H9 (cell line): ENCODE results near the gene TGFA. TPM values are rescaled to one million over a fixed set of nuclear protein-coding genes. Genes with fewer than 3 reads are reported as not detected.

Source experiments
- DNase-seq: peaks from one replicate; pipeline ENCODE4 v3.0.0-alpha.2; 2017
- H2AFZ ChIP-seq: one replicate; pipeline ENCODE4 v1.6.1; 2013; ENCODE audit warnings: mild to moderate bottlenecking, low read length, control low read depth, moderate library complexity
- H2AK5ac ChIP-seq: 2 replicates; pipeline ENCODE4 v1.6.1; 2013; ENCODE audit warnings: low read length, control low read depth, mixed read lengths; ENCODE audit not compliant: insufficient read length
- H2BK120ac ChIP-seq: one replicate; pipeline ENCODE4 v1.6.1; 2013; ENCODE audit warnings: low read depth, mild to moderate bottlenecking, low read length, control low read depth, inconsistent platforms; ENCODE audit not compliant: poor library complexity, severe bottlenecking
- H2BK12ac ChIP-seq: 2 replicates; pipeline ENCODE4 v1.6.1; 2013; ENCODE audit warnings: low read length, control low read depth, mixed read lengths, low read depth; ENCODE audit not compliant: insufficient read length
- H2BK15ac ChIP-seq: 2 replicates; pipeline ENCODE4 v1.6.1; 2013; ENCODE audit warnings: low read depth, low read length, control low read depth
- H2BK20ac ChIP-seq: one replicate; pipeline ENCODE4 v1.6.1; 2013; ENCODE audit warnings: low read depth, mild to moderate bottlenecking, low read length, control low read depth, inconsistent platforms; ENCODE audit not compliant: poor library complexity, severe bottlenecking
- H2BK5ac ChIP-seq: 2 replicates; pipeline ENCODE4 v1.6.1; 2013; ENCODE audit warnings: low read length, control low read depth, mixed read lengths; ENCODE audit not compliant: insufficient read length
- H3K14ac ChIP-seq: 2 replicates; pipeline ENCODE4 v1.6.1; 2013; ENCODE audit warnings: low read length, control low read depth; ENCODE audit not compliant: insufficient read depth
- H3K18ac ChIP-seq: 2 replicates; pipeline ENCODE4 v1.6.1; 2013; ENCODE audit warnings: low read depth, mild to moderate bottlenecking, mixed read lengths, low read length, control low read depth; ENCODE audit not compliant: insufficient read length
- H3K23ac ChIP-seq: 2 replicates; pipeline ENCODE4 v1.6.1; 2013; ENCODE audit warnings: low read length, control low read depth, mixed read lengths, low read depth; ENCODE audit not compliant: insufficient read length
- H3K23me2 ChIP-seq: 2 replicates; pipeline ENCODE4 v1.6.1; 2013; ENCODE audit warnings: low read depth, mild to moderate bottlenecking, mixed read lengths, low read length, control low read depth; ENCODE audit not compliant: insufficient read length, poor library complexity, severe bottlenecking
- H3K27ac ChIP-seq: 2 replicates; pipeline ENCODE4 v1.5.1; 2013; ENCODE audit warnings: low read length, control low read depth, mixed read lengths, low read depth; ENCODE audit not compliant: insufficient read length
- H3K27me3 ChIP-seq: 2 replicates; pipeline ENCODE4 v1.6.1; 2013; ENCODE audit warnings: low read length, control low read depth, inconsistent platforms; ENCODE audit not compliant: insufficient read depth
- H3K4ac ChIP-seq: 2 replicates; pipeline ENCODE4 v1.6.1; 2013; ENCODE audit warnings: low read depth, mild to moderate bottlenecking, control low read depth, inconsistent platforms, low read length, moderate library complexity
- H3K4me1 ChIP-seq: 2 replicates; pipeline ENCODE4 v1.6.1; 2013; ENCODE audit warnings: low read length, control low read depth, inconsistent platforms; ENCODE audit not compliant: insufficient read depth
- H3K4me2 ChIP-seq: 2 replicates; pipeline ENCODE4 v1.6.1; 2013; ENCODE audit warnings: low read length, control low read depth, mixed read lengths; ENCODE audit not compliant: insufficient read length, insufficient read depth
- H3K56ac ChIP-seq: 2 replicates; pipeline ENCODE4 v1.6.1; 2013; ENCODE audit warnings: low read depth, mild to moderate bottlenecking, mixed read lengths, low read length, control low read depth; ENCODE audit not compliant: insufficient read length
- H3K79me1 ChIP-seq: 2 replicates; pipeline ENCODE4 v1.6.1; 2013; ENCODE audit warnings: low read depth, mild to moderate bottlenecking, moderate library complexity, low read length, control low read depth, inconsistent platforms; ENCODE audit not compliant: insufficient read depth, poor library complexity, severe bottlenecking
- H3K79me2 ChIP-seq: 2 replicates; pipeline ENCODE4 v1.6.1; 2013; ENCODE audit warnings: low read length, control low read depth, inconsistent platforms; ENCODE audit not compliant: insufficient read depth
- H3K9ac ChIP-seq: 2 replicates; pipeline ENCODE4 v1.6.1; 2013; ENCODE audit warnings: low read length, control low read depth, mixed read lengths; ENCODE audit not compliant: insufficient read length; ENCODE audit errors: extremely low read depth
- H3K9me3 ChIP-seq: one replicate; pipeline ENCODE4 v1.6.1; 2013; ENCODE audit warnings: low read depth, low read length, inconsistent platforms; ENCODE audit not compliant: control insufficient read depth
- H3T11ph ChIP-seq: one replicate; pipeline ENCODE4 v1.6.1; 2013; ENCODE audit warnings: mild to moderate bottlenecking, low read length, control low read depth, inconsistent platforms
- H4K20me1 ChIP-seq: one replicate; pipeline ENCODE4 v1.6.1; 2013; ENCODE audit not compliant: control insufficient read depth, insufficient read length, insufficient read depth
- H4K5ac ChIP-seq: 2 replicates; pipeline ENCODE4 v1.6.1; 2013; ENCODE audit warnings: low read depth, mild to moderate bottlenecking, mixed read lengths, low read length, control low read depth; ENCODE audit not compliant: insufficient read length
- H4K8ac ChIP-seq: replicated peaks from 2 replicates; pipeline ENCODE4 v1.6.1; 2013; ENCODE audit warnings: low read length, control low read depth, mixed read lengths, low read depth; ENCODE audit not compliant: insufficient read length
- H4K91ac ChIP-seq: 2 replicates; pipeline ENCODE4 v1.6.1; 2013; ENCODE audit warnings: low read depth, mild to moderate bottlenecking, moderate library complexity, mixed read lengths, low read length, control low read depth; ENCODE audit not compliant: insufficient read length
- H3K27ac Mint-ChIP-seq, 3 experiments: 2 replicates in 2 of 3; 3 replicates in 1 of 3; pipeline ENCODE4 v1.8.0; 2020 to 2021; ENCODE audit warnings: mixed read lengths in 3 of 3, mild to moderate bottlenecking in 1 of 3, moderate library complexity in 1 of 3
- H3K27me3 Mint-ChIP-seq: 2 replicates; pipeline ENCODE4 v1.8.0; 2021; ENCODE audit warnings: low read depth, mild to moderate bottlenecking, moderate library complexity, mixed read lengths
- H3K36me3 Mint-ChIP-seq, 3 experiments: 2 replicates in 2 of 3; 3 replicates in 1 of 3; pipeline ENCODE4 v1.8.0; 2020 to 2021; ENCODE audit warnings: low read depth in 3 of 3, mixed read lengths in 3 of 3; ENCODE audit not compliant: insufficient read depth in 1 of 3
- H3K4me1 Mint-ChIP-seq, 2 experiments: 2 replicates each; pipeline ENCODE4 v1.8.0; 2020; ENCODE audit warnings: mixed read lengths in 2 of 2
- H3K4me3 Mint-ChIP-seq, 2 experiments: 2 replicates in 1 of 2; 3 replicates in 1 of 2; pipeline ENCODE4 v1.8.0; 2020 to 2021; ENCODE audit warnings: mild to moderate bottlenecking in 2 of 2, mixed read lengths in 2 of 2, moderate library complexity in 1 of 2
- H3K9me3 Mint-ChIP-seq, 2 experiments: 2 replicates in 1 of 2; 3 replicates in 1 of 2; pipeline ENCODE4 v1.8.0; 2020; ENCODE audit warnings: mild to moderate bottlenecking in 2 of 2, mixed read lengths in 2 of 2, moderate library complexity in 1 of 2
- WGBS: extraction: QIAGEN DNeasy Blood & Tissue Kit; methylation state at CpG from one replicate; pipeline ENCODE4 v1.1.7; 2013; ENCODE audit warnings: missing lambda C conversion rate, low lambda C conversion rate, mixed read lengths; ENCODE audit not compliant: insufficient read length; ENCODE audit errors: extremely low coverage; 5-methylcytosine and 5-hydroxymethylcytosine counted together
- total RNA-seq: library from RNA; stranded (reverse); gene quantifications from 2 replicates; pipeline ENCODE4 v1.2.1, GENCODE V29; 2021
- TF ChIP-seq, protein P1 (sequence below): fragments of 200-600 bp; sonication (generic); conservative IDR thresholded peaks from 3 replicates; pipeline ENCODE4 v1.8.0; 2021; ENCODE audit warnings: antibody characterized with exemption, mild to moderate bottlenecking

Gene TGFA
- total RNA-seq, 1 experiment from 2014 or later = 3.3 TPM

GRCh38 chr2:70534183-70534836 is 19.3 kb downstream of the TGFA start:
- Histone ChIP-seq H2AFZ (no peak overlapping the region), H3K23ac (no peak overlapping the region), H2BK5ac (no peak overlapping the region), H3K56ac (no peak overlapping the region), H2BK20ac (no peak overlapping the region), H3K18ac (no peak overlapping the region), H4K91ac (no peak overlapping the region), H3K23me2 (no peaks in the 10 kb centered on the region), H3T11ph (no peak overlapping the region), H3K14ac (no peak overlapping the region), H2BK15ac (no peak overlapping the region), H2BK12ac (no peak overlapping the region), H3K4ac (no peak overlapping the region), H3K79me1 (no peaks in the 10 kb centered on the region), H4K20me1 (no peaks in the 10 kb centered on the region), H2AK5ac (no peak overlapping the region), H3K79me2 (0 out of 2 replicates have a peak, but pooled peaks cover 2% of the 10 kb centered on the region), H3K9me3 (no peaks in the 10 kb centered on the region), H3K27me3 (no peaks in the 10 kb centered on the region), H3K9ac (no peak overlapping the region), H2BK120ac (no peak overlapping the region), H3K4me2 (no peak overlapping the region), H3K27ac (no peak overlapping the region), H3K4me1 (no peaks in the 10 kb centered on the region; the same call in 1 of the 2 replicates), H4K5ac (no peak overlapping the region), H4K8ac (no peak overlapping the region)
- TF ChIP-seq, protein P1, sequence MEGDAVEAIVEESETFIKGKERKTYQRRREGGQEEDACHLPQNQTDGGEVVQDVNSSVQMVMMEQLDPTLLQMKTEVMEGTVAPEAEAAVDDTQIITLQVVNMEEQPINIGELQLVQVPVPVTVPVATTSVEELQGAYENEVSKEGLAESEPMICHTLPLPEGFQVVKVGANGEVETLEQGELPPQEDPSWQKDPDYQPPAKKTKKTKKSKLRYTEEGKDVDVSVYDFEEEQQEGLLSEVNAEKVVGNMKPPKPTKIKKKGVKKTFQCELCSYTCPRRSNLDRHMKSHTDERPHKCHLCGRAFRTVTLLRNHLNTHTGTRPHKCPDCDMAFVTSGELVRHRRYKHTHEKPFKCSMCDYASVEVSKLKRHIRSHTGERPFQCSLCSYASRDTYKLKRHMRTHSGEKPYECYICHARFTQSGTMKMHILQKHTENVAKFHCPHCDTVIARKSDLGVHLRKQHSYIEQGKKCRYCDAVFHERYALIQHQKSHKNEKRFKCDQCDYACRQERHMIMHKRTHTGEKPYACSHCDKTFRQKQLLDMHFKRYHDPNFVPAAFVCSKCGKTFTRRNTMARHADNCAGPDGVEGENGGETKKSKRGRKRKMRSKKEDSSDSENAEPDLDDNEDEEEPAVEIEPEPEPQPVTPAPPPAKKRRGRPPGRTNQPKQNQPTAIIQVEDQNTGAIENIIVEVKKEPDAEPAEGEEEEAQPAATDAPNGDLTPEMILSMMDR = no peak
- no peak for DNase-seq
- H3K27me3 Mint-ChIP-seq = no peaks in the 10 kb centered on the region
- no peak overlapping the region for H3K27ac Mint-ChIP-seq
- H3K36me3 Mint-ChIP-seq = peaks cover 0 to 5% (median 0%) of the 10 kb centered on the region in 3 experiments; a peak in 3 of 7 replicates
- H3K4me1 Mint-ChIP-seq = peaks cover 4 to 5% of the 10 kb centered on the region in 2 experiments; a peak in 2 of 4 replicates
- H3K4me3 Mint-ChIP-seq = no peak overlapping the region
- no CpG with 5 or more reads among the region's 4 CpGs for WGBS
- no peaks in the 10 kb centered on the region; a peak in 1 of 5 replicates for H3K9me3 Mint-ChIP-seq
